Neuronal stem cell (in vitro differentiated cells): ENCODE results near the gene SIGLEC1.
A peak's percentile ranks its signal among the peaks of the same experiment; 100 is the strongest.

ENCODE experiments used
- DNase-seq: peaks from one replicate; pipeline ENCODE4 v3.0.0-alpha.2; 2013; ENCODE audit warnings: low spot score
- H2AFZ ChIP-seq: one replicate; pipeline ENCODE4 v1.6.1; 2013; ENCODE audit warnings: mild to moderate bottlenecking, low read length, inconsistent platforms
- H2AK5ac ChIP-seq: 2 replicates; pipeline ENCODE4 v1.6.1; 2013; ENCODE audit warnings: low read depth, mild to moderate bottlenecking, inconsistent platforms, low read length, moderate library complexity, mixed read lengths
- H2BK120ac ChIP-seq: 2 replicates; pipeline ENCODE4 v1.6.1; 2013; ENCODE audit warnings: low read depth, mild to moderate bottlenecking, inconsistent platforms, low read length, moderate library complexity, mixed read lengths
- H2BK12ac ChIP-seq: one replicate; pipeline ENCODE4 v1.6.1; 2013; ENCODE audit warnings: low read length, inconsistent platforms
- H2BK15ac ChIP-seq: 2 replicates; pipeline ENCODE4 v1.6.1; 2013; ENCODE audit warnings: mild to moderate bottlenecking, low read length, inconsistent platforms, mixed read lengths
- H2BK5ac ChIP-seq: one replicate; pipeline ENCODE4 v1.6.1; 2013; ENCODE audit warnings: inconsistent platforms, mild to moderate bottlenecking, low read length, moderate library complexity
- H3K14ac ChIP-seq: one replicate; pipeline ENCODE4 v1.6.1; 2013; ENCODE audit warnings: low read length, inconsistent platforms
- H3K18ac ChIP-seq: 2 replicates; pipeline ENCODE4 v1.6.1; 2013; ENCODE audit warnings: low read length, inconsistent platforms
- H3K23ac ChIP-seq: 2 replicates; pipeline ENCODE4 v1.6.1; 2013; ENCODE audit warnings: low read depth, mild to moderate bottlenecking, mixed read lengths, low read length, inconsistent platforms; ENCODE audit not compliant: poor library complexity
- H3K27ac ChIP-seq: replicated peaks from 3 replicates; pipeline ENCODE4 v1.5.1; 2013; ENCODE audit warnings: low read length, inconsistent platforms
- H3K27me3 ChIP-seq, 3 experiments: 2 replicates each; pipeline ENCODE4 v1.6.1; 2013; ENCODE audit warnings: low read length in 3 of 3, mild to moderate bottlenecking in 2 of 3, inconsistent platforms in 1 of 3, low read depth in 1 of 3, mixed read lengths in 1 of 3, moderate library complexity in 1 of 3; ENCODE audit not compliant: control insufficient read depth in 3 of 3, insufficient read depth in 3 of 3
- H3K36me3 ChIP-seq, 2 donors: replicated peaks in 1 of 2; 2 replicates each; pipeline ENCODE4 v1.6.1; 2013; ENCODE audit warnings: low read length in 2 of 2; ENCODE audit not compliant: control insufficient read depth in 2 of 2, insufficient read depth in 2 of 2
- H3K4ac ChIP-seq: 2 replicates; pipeline ENCODE4 v1.6.1; 2013; ENCODE audit warnings: inconsistent platforms, mild to moderate bottlenecking, low read length, moderate library complexity
- H3K4me1 ChIP-seq, 2 donors: 1 replicate in 1 of 2; 2 replicates in 1 of 2; pipeline ENCODE4 v1.6.1; 2013; ENCODE audit warnings: low read length in 2 of 2, low read depth in 1 of 2; ENCODE audit not compliant: control insufficient read depth in 2 of 2, insufficient read depth in 1 of 2
- H3K4me2 ChIP-seq: one replicate; pipeline ENCODE4 v1.6.1; 2013; ENCODE audit warnings: mild to moderate bottlenecking, low read length, inconsistent platforms; ENCODE audit not compliant: insufficient read depth, poor library complexity, severe bottlenecking
- H3K4me3 ChIP-seq, 2 donors: 2 replicates each; pipeline ENCODE4 v1.5.1; 2013; ENCODE audit warnings: low read length in 2 of 2, mild to moderate bottlenecking in 2 of 2, inconsistent platforms in 1 of 2, moderate library complexity in 1 of 2
- H3K79me1 ChIP-seq: one replicate; pipeline ENCODE4 v1.6.1; 2013; ENCODE audit warnings: low read depth, mild to moderate bottlenecking, inconsistent platforms, low read length, moderate library complexity
- H3K9ac ChIP-seq: one replicate; pipeline ENCODE4 v1.6.1; 2013; ENCODE audit warnings: mild to moderate bottlenecking, low read depth, low read length, inconsistent platforms; ENCODE audit not compliant: poor library complexity
- H3K9me3 ChIP-seq, 2 donors: replicated peaks in 1 of 2; 2 replicates each; pipeline versions ENCODE3 to v1.6.1; 2013; ENCODE audit warnings: low read length in 2 of 2, mild to moderate bottlenecking in 2 of 2, inconsistent platforms in 1 of 2, low read depth in 1 of 2, mixed read lengths in 1 of 2, moderate library complexity in 1 of 2; ENCODE audit not compliant: control insufficient read depth in 2 of 2, insufficient read depth in 1 of 2
- H4K8ac ChIP-seq: one replicate; pipeline ENCODE4 v1.6.1; 2013; ENCODE audit warnings: low read depth, mild to moderate bottlenecking, inconsistent platforms, low read length, moderate library complexity
- H4K91ac ChIP-seq: one replicate; pipeline ENCODE4 v1.6.1; 2013; ENCODE audit warnings: low read length, low read depth, mild to moderate bottlenecking, inconsistent platforms; ENCODE audit not compliant: poor library complexity
- WGBS, 2 donors: extraction: QIAGEN DNeasy Blood & Tissue Kit; methylation state at CpG; one replicate each; pipeline ENCODE4 v1.1.7; 2013; ENCODE audit warnings: missing lambda C conversion rate in 2 of 2, mixed read lengths in 1 of 2; ENCODE audit not compliant: insufficient read length in 2 of 2, insufficient replicate concordance in 1 of 2; ENCODE audit errors: extremely low coverage in 2 of 2; 5-methylcytosine and 5-hydroxymethylcytosine counted together

Gene SIGLEC1

GRCh38 chr20:3677733-3678132, 34.7 kb downstream of the SIGLEC1 start:
- H2BK15ac ChIP-seq: peak overlapping the region; percentile 38
- H3K27ac ChIP-seq: no peak overlapping the region
- peaks cover 5 to 18% of the 10 kb centered on the region in 2 donors for H3K4me1 ChIP-seq
- H3K23ac ChIP-seq: no peak overlapping the region
- H3K79me1 ChIP-seq: peaks cover 3% of the 10 kb centered on the region
- H4K8ac ChIP-seq: no peak overlapping the region
- peak overlapping the region; percentile 55 for H3K18ac ChIP-seq
- WGBS, 2 donors: no CpG with 5 or more reads among the region's 8 CpGs
- H3K27me3 ChIP-seq: peaks cover 5 to 86% (median 37%) of the 10 kb centered on the region in 3 experiments
- H2BK5ac ChIP-seq: no peak overlapping the region
- no peaks in the 10 kb centered on the region for H3K36me3 ChIP-seq
- no peak overlapping the region for H3K9ac ChIP-seq
- H3K14ac ChIP-seq: no peak overlapping the region
- H2AK5ac ChIP-seq: peak overlapping the region; percentile 9
- H3K4me2 ChIP-seq: no peak overlapping the region
- H3K9me3 ChIP-seq: no peaks in the 10 kb centered on the region
- H2BK12ac ChIP-seq: no peak overlapping the region
- no peak for DNase-seq
- peak overlapping the region; percentile 71 for H2AFZ ChIP-seq
- H3K4ac ChIP-seq: no peak overlapping the region
- no peak overlapping the region for H4K91ac ChIP-seq
- H3K4me3 ChIP-seq: no peak overlapping the region
- no peak overlapping the region for H2BK120ac ChIP-seq

- no peak overlapping the region for H3K4ac ChIP-seq
- H3K79me1 ChIP-seq: no peaks in the 10 kb centered on the region
- H2AK5ac ChIP-seq: peak overlapping the region; percentile 88
- H2BK5ac ChIP-seq: no peak overlapping the region
- H3K4me1 ChIP-seq: peaks cover 0 to 7% of the 10 kb centered on the region in 2 donors
- no peak overlapping the region for H2BK120ac ChIP-seq
- H2AFZ ChIP-seq: no peak overlapping the region
- no peak overlapping the region for H3K9ac ChIP-seq
- H3K23ac ChIP-seq: no peak overlapping the region
- no peak overlapping the region for H3K14ac ChIP-seq
- no peak overlapping the region for H4K8ac ChIP-seq
- H3K36me3 ChIP-seq: no peaks in the 10 kb centered on the region
- H3K4me2 ChIP-seq: no peak overlapping the region
- peaks cover 5 to 88% (median 41%) of the 10 kb centered on the region in 3 experiments for H3K27me3 ChIP-seq
- no peak for DNase-seq
- no peak overlapping the region for H4K91ac ChIP-seq
- no peak overlapping the region for H2BK15ac ChIP-seq
- no peaks in the 10 kb centered on the region for H3K9me3 ChIP-seq
- no CpG with 5 or more reads among the region's 13 CpGs for WGBS, 2 donors
- H3K27ac ChIP-seq: no peak overlapping the region
- H3K18ac ChIP-seq: no peak overlapping the region
- H2BK12ac ChIP-seq: no peak overlapping the region
- H3K4me3 ChIP-seq: no peak overlapping the region
These were observed 37.2 kb downstream of the SIGLEC1 start for GRCh38 chr20:3674995-3675900.

GRCh38 chr20:3674447-3674846, 38.0 kb downstream of the SIGLEC1 start:
- no peak for DNase-seq
- no peak overlapping the region for H3K4me3 ChIP-seq
- whole genome bisulfite sequencing, 2 donors: no CpG with 5 or more reads among the region's 10 CpGs

More at GRCh38 chr20:3674447-3674846, 38.0 kb downstream of the SIGLEC1 start:
- Histone ChIP-seq H2AK5ac (peak overlapping the region; percentile 88), H3K18ac (no peak overlapping the region), H3K27ac (no peak overlapping the region), H3K79me1 (no peaks in the 10 kb centered on the region), H2BK12ac (no peak overlapping the region), H3K14ac (no peak overlapping the region), H4K8ac (no peak overlapping the region), H2BK120ac (no peak overlapping the region), H3K36me3 (no peaks in the 10 kb centered on the region), H3K9ac (no peak overlapping the region), H3K4ac (no peak overlapping the region), H3K9me3 (no peaks in the 10 kb centered on the region), H3K27me3 (peaks cover 5 to 87% (median 41%) of the 10 kb centered on the region in 3 experiments), H2BK5ac (no peak overlapping the region), H2AFZ (no peak overlapping the region), H2BK15ac (no peak overlapping the region), H3K4me1 (peaks cover 0 to 6% of the 10 kb centered on the region in 2 donors), H4K91ac (no peak overlapping the region), H3K23ac (no peak overlapping the region), H3K4me2 (no peak overlapping the region)
